ENCODE measurements around the gene S1PR2.

The S1PR2 gene

GRCh38 chr19:10230861-10231611 is at the start of gene S1PR2:
Gene S1PR2 (minus strand): TSS chr19:10231331. CDS start chr19:10224905, 6,426 bp downstream.
- DNase-seq (ENCODE audit: low spot score), result peak; percentile 92

- DNase-seq (ENCODE audit: low spot score), result no peak
Measured at GRCh38 chr19:10279737-10280442, 48.8 kb upstream of the S1PR2 start.

- no peak for DNase-seq (ENCODE audit: low spot score)
Measured at GRCh38 chr19:10278935-10279334, 47.8 kb upstream of the S1PR2 start.

- no peak for DNase-seq (ENCODE audit: low spot score)
Measured at GRCh38 chr19:10277795-10278589, 46.9 kb upstream of the S1PR2 start.

- DNase-seq (ENCODE audit: low spot score), result no peak
Measured at GRCh38 chr19:10274589-10274988, 43.5 kb upstream of the S1PR2 start.

- DNase-seq (ENCODE audit: low spot score), result no peak
Measured at GRCh38 chr19:10271543-10272086, 40.5 kb upstream of the S1PR2 start.

GRCh38 chr19:10270616-10271394 is 39.7 kb upstream of the S1PR2 start, which contains the start of gene ICAM1:
Gene ICAM1 (plus strand): TSS chr19:10271120. CDS start chr19:10271160, 40 bp downstream.
- DNase-seq (ENCODE audit: low spot score), result peak; percentile 86

GRCh38 chr19:10270180-10270615 is 39.1 kb upstream of the S1PR2 start:
- DNase-seq (ENCODE audit: low spot score), result no peak

- peak; percentile 90 for DNase-seq (ENCODE audit: low spot score)
Measured at GRCh38 chr19:10269333-10270179, 38.4 kb upstream of the S1PR2 start.

- no peak for DNase-seq (ENCODE audit: low spot score)
Measured at GRCh38 chr19:10268071-10268470, 36.9 kb upstream of the S1PR2 start.

- DNase-seq (ENCODE audit: low spot score), result no peak
Measured at GRCh38 chr19:10266706-10267105, 35.6 kb upstream of the S1PR2 start.

- no peak for DNase-seq (ENCODE audit: low spot score)
Measured at GRCh38 chr19:10262771-10263170, 31.6 kb upstream of the S1PR2 start.

GRCh38 chr19:10260141-10260584 is 29.0 kb upstream of the S1PR2 start:
- DNase-seq (ENCODE audit: low spot score), result no peak

GRCh38 chr19:10259162-10259905 is 28.2 kb upstream of the S1PR2 start:
- DNase-seq (ENCODE audit: low spot score), result no peak

- DNase-seq (ENCODE audit: low spot score), result no peak
Measured at GRCh38 chr19:10258080-10258710, 27.1 kb upstream of the S1PR2 start.

GRCh38 chr19:10256970-10257615 is 26.0 kb upstream of the S1PR2 start:
- DNase-seq (ENCODE audit: low spot score), result no peak

- DNase-seq (ENCODE audit: low spot score), result no peak
Measured at GRCh38 chr19:10256551-10256950, 25.4 kb upstream of the S1PR2 start.

- DNase-seq (ENCODE audit: low spot score), result no peak
Measured at GRCh38 chr19:10255358-10255757, 24.2 kb upstream of the S1PR2 start.

- no peak for DNase-seq (ENCODE audit: low spot score)
Measured at GRCh38 chr19:10254244-10254643, 23.1 kb upstream of the S1PR2 start.
